HepG2 (cell line): ENCODE data around the gene GADD45B. TPM values are rescaled to one million over a fixed set of nuclear protein-coding genes. Genes with fewer than 3 reads are reported as not detected.

ENCODE experiments used
- ASH2L ChIP-seq: fragments of 300-600, 200-600 bp; sonication (generic); IDR thresholded peaks from 2 replicates; pipeline ENCODE4 v1.7.0; 2017; ENCODE audit warnings: low read depth, mild to moderate bottlenecking, moderate library complexity, mixed read lengths, low read length; ENCODE audit not compliant: insufficient read length
- CHCHD3 ChIP-seq: sonication (generic); formaldehyde crosslinking; IDR thresholded peaks from 2 replicates; pipeline ENCODE4 v1.8.0; 2022; ENCODE audit warnings: mild to moderate bottlenecking, missing genetic modification reagents, moderate library complexity
- NFE2 ChIP-seq: sonication (generic); formaldehyde crosslinking; IDR thresholded peaks from 2 replicates; pipeline ENCODE4 v1.4.0; 2020; ENCODE audit warnings: missing genetic modification reagents
- SRSF1 ChIP-seq: fragments of 200-400 bp; formaldehyde crosslinking; optimal IDR thresholded peaks from 2 replicates; pipeline ENCODE3; 2017; ENCODE audit warnings: mild to moderate bottlenecking, low read depth, low read length, moderate library complexity
- U2AF1 ChIP-seq: fragments of 200-400 bp; formaldehyde crosslinking; optimal IDR thresholded peaks from 2 replicates; pipeline ENCODE3; 2017; ENCODE audit warnings: mild to moderate bottlenecking, low read depth, low read length
- ZFP36 ChIP-seq: fragments of 150-350 bp; IDR thresholded peaks from 2 replicates; pipeline ENCODE4 v1.6.1; 2018; ENCODE audit warnings: borderline replicate concordance, low read length, low read depth; ENCODE audit not compliant: partially characterized antibody
- ZNF333 ChIP-seq: sonication (generic); formaldehyde crosslinking; IDR thresholded peaks from 2 replicates; pipeline ENCODE4 v1.4.0; 2020; ENCODE audit warnings: mild to moderate bottlenecking, missing genetic modification reagents, borderline replicate concordance
- ZNF550 ChIP-seq: sonication (generic); formaldehyde crosslinking; IDR thresholded peaks from 2 replicates; pipeline ENCODE4 v1.4.0; 2020; ENCODE audit warnings: mild to moderate bottlenecking, missing genetic modification reagents, borderline replicate concordance
- ZNF703 ChIP-seq: sonication (generic); formaldehyde crosslinking; IDR thresholded peaks from 2 replicates; pipeline ENCODE4 v1.5.1; 2020; ENCODE audit warnings: missing genetic modification reagents, mild to moderate bottlenecking, moderate library complexity, borderline replicate concordance
- ZNF792 ChIP-seq: IDR thresholded peaks from 2 replicates; pipeline ENCODE4 v1.6.1; 2016
- polyA plus RNA-seq, 8 experiments: library from polyadenylated mRNA; depleted of rRNA in 3 of 8; stranded (reverse) in 7 of 8; unstranded in 1 of 8; fragments of >200 nt; fragmentation: Illumina TruSeq in 4 of 8; extraction: Trizol in 4 of 8; gene quantifications; 2 replicates each; pipeline versions ENCODE4 v1.2.1 to v1.2.3, GENCODE V29; 2011 to 2016; ENCODE audit warnings: low read depth in 4 of 8, missing spikeins in 1 of 8, mixed read lengths in 1 of 8; ENCODE audit not compliant: insufficient read depth in 1 of 8
- total RNA-seq, 5 experiments: library from RNA; depleted of rRNA; stranded (reverse); fragments of >200 nt; fragmentation: Illumina TruSeq; extraction: Trizol; gene quantifications; 2 replicates each; pipeline ENCODE4 v1.2.3, GENCODE V29; 2016; ENCODE audit warnings: low read depth in 1 of 5
- TF ChIP-seq, protein P1 (sequence below), 2 experiments: sonication (generic) in 1 of 2; formaldehyde crosslinking in 1 of 2; IDR thresholded peaks; 2 replicates each; pipeline versions ENCODE4 v1.4.0 to v1.6.1; 2018 to 2020; ENCODE audit warnings: missing genetic modification reagents in 2 of 2, borderline replicate concordance in 1 of 2, low read depth in 1 of 2, mild to moderate bottlenecking in 1 of 2, missing biosample characterization in 1 of 2
- TF ChIP-seq, protein P2 (sequence below): sonication (generic); formaldehyde crosslinking; IDR thresholded peaks from 2 replicates; pipeline ENCODE4 v1.8.0; 2023; ENCODE audit warnings: mild to moderate bottlenecking, missing genetic modification reagents
- TF ChIP-seq, protein P3 (sequence below): sonication (generic); formaldehyde crosslinking; IDR thresholded peaks from 2 replicates; pipeline ENCODE4 v1.5.1; 2020; ENCODE audit warnings: mild to moderate bottlenecking, missing genetic modification reagents, borderline replicate concordance
- TF ChIP-seq, protein P4 (sequence below): sonication (generic); formaldehyde crosslinking; IDR thresholded peaks from 2 replicates; pipeline ENCODE4 v1.4.0; 2020; ENCODE audit warnings: missing genetic modification reagents

GADD45B gene
- total and polyA plus RNA-seq, 2 of the 13 experiments (the other 11 are each of a cell fraction or from before 2014, with no cell fraction given): 4.6 to 34.1 TPM

DNA sequence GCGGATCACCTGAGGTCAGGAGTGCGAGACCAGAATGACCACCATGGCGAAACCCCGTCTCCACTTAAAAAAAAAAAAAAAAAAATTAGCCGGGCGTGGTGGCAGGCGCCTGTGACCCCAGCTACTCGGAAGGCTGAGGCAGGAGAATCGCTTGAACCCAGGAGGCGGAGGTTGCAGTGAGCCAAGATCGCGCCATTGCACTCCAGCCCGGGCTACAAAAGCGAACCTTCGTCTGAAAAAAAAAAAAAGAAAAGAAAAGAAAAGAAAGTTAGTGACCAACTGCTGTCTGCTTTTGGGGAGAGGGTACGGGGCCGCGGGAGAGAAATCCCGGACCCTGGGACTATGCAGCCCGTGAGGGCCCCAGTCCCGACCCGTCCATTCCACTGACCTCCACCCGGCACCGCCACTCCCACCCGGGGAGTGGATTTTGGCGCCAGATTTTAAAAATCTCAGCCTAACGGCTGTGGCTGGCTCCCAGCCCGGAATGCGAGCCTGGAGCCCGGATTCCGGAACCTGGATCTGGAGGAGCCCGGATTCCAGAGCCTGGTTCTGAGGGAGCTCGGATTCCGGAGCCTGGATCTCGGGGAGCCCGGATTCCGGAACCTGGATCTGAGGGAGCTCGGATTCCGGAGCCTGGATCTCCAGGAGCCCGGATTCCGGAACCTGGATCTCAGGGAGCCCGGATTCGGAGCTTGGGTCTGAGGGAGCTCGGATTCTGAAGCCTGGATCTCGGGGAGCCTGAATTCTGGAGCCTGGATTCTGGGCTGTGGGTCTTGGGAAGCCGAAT lies 13.1 kb upstream of the GADD45B start (continued):
- TF ChIP-seq, protein P1, sequence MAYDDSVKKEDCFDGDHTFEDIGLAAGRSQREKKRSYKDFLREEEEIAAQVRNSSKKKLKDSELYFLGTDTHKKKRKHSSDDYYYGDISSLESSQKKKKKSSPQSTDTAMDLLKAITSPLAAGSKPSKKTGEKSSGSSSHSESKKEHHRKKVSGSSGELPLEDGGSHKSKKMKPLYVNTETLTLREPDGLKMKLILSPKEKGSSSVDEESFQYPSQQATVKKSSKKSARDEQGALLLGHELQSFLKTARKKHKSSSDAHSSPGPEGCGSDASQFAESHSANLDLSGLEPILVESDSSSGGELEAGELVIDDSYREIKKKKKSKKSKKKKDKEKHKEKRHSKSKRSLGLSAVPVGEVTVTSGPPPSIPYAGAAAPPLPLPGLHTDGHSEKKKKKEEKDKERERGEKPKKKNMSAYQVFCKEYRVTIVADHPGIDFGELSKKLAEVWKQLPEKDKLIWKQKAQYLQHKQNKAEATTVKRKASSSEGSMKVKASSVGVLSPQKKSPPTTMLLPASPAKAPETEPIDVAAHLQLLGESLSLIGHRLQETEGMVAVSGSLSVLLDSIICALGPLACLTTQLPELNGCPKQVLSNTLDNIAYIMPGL (CRISPR knock-in tag; IDR thresholded peaks at IDR 0.05; ENCODE audit: borderline replicate concordance in 1 of 2, low read depth in 1 of 2): peak; percentile 30 to 62; a peak in 3 of 4 replicates
- TF ChIP-seq ZNF550 (CRISPR knock-in tag) (no peak), ASH2L (peak; percentile 57), NFE2 (CRISPR knock-in tag) (no peak), ZNF703 (peak; percentile 81; the same call in 1 of the 2 replicates), CHCHD3 (CRISPR knock-in tag) (no peak), ZNF792 (CRISPR knock-in tag) (0 out of 2 replicates have a peak, but pooled peaks have one; percentile 36), U2AF1 (peak; percentile 94), ZNF333 (peak; percentile 71; the same call in 1 of the 2 replicates), ZFP36 (no peak), SRSF1 (peak; percentile 79)
- TF ChIP-seq, protein P2, sequence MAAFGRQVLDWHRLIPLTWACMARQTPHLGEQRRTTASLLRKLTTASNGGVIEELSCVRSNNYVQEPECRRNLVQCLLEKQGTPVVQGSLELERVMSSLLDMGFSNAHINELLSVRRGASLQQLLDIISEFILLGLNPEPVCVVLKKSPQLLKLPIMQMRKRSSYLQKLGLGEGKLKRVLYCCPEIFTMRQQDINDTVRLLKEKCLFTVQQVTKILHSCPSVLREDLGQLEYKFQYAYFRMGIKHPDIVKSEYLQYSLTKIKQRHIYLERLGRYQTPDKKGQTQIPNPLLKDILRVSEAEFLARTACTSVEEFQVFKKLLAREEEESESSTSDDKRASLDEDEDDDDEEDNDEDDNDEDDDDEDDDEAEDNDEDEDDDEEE (CRISPR knock-in tag): no peak
- TF ChIP-seq, protein P3, sequence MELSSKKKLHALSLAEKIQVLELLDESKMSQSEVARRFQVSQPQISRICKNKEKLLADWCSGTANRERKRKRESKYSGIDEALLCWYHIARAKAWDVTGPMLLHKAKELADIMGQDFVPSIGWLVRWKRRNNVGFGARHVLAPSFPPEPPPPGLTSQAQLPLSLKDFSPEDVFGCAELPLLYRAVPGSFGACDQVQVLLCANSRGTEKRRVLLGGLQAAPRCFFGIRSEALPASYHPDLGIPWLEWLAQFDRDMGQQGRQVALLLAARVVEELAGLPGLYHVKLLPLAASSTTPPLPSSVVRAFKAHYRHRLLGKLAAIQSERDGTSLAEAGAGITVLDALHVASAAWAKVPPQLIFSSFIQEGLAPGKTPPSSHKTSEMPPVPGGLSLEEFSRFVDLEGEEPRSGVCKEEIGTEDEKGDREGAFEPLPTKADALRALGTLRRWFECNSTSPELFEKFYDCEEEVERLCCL (CRISPR knock-in tag): no peak
- TF ChIP-seq, protein P4, sequence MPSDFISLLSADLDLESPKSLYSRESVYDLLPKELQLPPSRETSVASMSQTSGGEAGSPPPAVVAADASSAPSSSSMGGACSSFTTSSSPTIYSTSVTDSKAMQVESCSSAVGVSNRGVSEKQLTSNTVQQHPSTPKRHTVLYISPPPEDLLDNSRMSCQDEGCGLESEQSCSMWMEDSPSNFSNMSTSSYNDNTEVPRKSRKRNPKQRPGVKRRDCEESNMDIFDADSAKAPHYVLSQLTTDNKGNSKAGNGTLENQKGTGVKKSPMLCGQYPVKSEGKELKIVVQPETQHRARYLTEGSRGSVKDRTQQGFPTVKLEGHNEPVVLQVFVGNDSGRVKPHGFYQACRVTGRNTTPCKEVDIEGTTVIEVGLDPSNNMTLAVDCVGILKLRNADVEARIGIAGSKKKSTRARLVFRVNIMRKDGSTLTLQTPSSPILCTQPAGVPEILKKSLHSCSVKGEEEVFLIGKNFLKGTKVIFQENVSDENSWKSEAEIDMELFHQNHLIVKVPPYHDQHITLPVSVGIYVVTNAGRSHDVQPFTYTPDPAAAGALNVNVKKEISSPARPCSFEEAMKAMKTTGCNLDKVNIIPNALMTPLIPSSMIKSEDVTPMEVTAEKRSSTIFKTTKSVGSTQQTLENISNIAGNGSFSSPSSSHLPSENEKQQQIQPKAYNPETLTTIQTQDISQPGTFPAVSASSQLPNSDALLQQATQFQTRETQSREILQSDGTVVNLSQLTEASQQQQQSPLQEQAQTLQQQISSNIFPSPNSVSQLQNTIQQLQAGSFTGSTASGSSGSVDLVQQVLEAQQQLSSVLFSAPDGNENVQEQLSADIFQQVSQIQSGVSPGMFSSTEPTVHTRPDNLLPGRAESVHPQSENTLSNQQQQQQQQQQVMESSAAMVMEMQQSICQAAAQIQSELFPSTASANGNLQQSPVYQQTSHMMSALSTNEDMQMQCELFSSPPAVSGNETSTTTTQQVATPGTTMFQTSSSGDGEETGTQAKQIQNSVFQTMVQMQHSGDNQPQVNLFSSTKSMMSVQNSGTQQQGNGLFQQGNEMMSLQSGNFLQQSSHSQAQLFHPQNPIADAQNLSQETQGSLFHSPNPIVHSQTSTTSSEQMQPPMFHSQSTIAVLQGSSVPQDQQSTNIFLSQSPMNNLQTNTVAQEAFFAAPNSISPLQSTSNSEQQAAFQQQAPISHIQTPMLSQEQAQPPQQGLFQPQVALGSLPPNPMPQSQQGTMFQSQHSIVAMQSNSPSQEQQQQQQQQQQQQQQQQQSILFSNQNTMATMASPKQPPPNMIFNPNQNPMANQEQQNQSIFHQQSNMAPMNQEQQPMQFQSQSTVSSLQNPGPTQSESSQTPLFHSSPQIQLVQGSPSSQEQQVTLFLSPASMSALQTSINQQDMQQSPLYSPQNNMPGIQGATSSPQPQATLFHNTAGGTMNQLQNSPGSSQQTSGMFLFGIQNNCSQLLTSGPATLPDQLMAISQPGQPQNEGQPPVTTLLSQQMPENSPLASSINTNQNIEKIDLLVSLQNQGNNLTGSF: peak; percentile 56; the same call in 1 of the 2 replicates
